ENCODE measurements around the gene OR52L1. TPM values are rescaled to one million over a fixed set of nuclear protein-coding genes. Genes with fewer than 3 reads are reported as not detected.

The OR52L1 gene
- total and polyA plus RNA-seq, 10 donors = not detected

DNA sequence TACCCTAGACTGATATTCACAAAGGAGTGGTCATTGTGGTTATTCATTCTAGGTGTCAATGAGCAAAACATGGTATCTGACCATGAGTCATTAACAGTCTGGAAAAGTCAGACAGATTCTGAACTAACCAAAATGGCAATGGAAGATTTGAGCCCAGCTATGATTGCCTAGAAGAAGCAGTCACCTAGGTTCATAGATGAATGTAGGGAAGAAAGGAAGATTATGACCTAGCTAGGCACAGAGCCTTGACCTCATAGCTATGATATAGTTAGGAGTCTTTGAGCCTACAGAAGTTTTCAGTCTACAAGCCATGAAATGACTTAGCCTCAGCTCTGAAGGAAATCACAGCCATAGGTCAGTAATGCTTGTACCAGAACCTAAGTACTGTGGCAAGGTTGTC is 19.6 kb upstream of the OR52L1 start:
- Histone ChIP-seq H3K27me3 (replicated peaks in 1 of 7) (peaks cover 0 to 4% (median 0%) of the 10 kb centered on the region in 7 donors), H3K4me3 (no peak overlapping the region), H3K4me1 (no peaks in the 10 kb centered on the region), H3K9me3 (no peaks in the 10 kb centered on the region), H3K36me3 (no peaks in the 10 kb centered on the region), H3K27ac (no peak overlapping the region)
- intact Hi-C loops (cut with DNase I; ENCODE audit: low total_unique reads) = no loop called here
- TF ChIP-seq POLR2AphosphoS5 (IDR thresholded peaks at IDR 0.05) (no peak), CTCF (IDR thresholded peaks at IDR 0.05 in 8 of 11, conservative IDR thresholded peaks at IDR 0.05 in 3 of 11) (no peak), POLR2A (IDR thresholded peaks at IDR 0.05) (no peak)
- no peak for DNase-seq

DNA sequence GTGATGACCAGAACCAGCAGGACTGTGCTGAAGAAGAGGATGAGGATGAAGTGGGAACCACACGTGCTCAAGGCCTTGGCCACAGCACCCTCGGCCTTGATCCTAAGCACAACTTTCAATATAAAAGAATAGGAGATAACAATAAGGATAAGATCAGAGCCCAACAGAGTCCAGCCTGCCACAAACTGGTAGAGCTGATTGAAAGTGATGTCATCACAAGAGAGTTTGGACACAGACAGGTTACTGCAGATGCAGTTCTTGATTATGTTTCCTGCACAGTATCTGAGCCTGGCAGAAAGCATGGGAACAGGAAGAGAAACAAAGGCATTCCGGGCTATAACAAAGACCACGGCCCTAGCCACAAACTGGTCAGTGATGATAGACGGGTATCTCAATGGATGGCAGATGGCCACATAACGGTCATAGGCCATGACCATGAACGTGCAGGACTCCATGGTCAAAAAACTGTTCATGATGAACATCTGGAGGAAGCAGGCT is 15.5 kb upstream of the OR52L1 start:
- TF ChIP-seq CTCF (IDR thresholded peaks at IDR 0.05 in 8 of 11, conservative IDR thresholded peaks at IDR 0.05 in 3 of 11) (no peak), POLR2A (IDR thresholded peaks at IDR 0.05) (no peak), POLR2AphosphoS5 (IDR thresholded peaks at IDR 0.05) (no peak)
- WGBS, 5 donors = 45 to 55% (median 54%) methylated on average over 7 of the region's 7 CpGs
- DNase-seq = no peak
- Histone ChIP-seq H3K4me3 (no peak overlapping the region), H3K4me1 (no peaks in the 10 kb centered on the region), H3K36me3 (no peaks in the 10 kb centered on the region), H3K27me3 (replicated peaks in 1 of 7) (peaks cover 0 to 9% (median 0%) of the 10 kb centered on the region in 7 donors), H3K27ac (no peak overlapping the region), H3K9me3 (no peaks in the 10 kb centered on the region)
- intact Hi-C loops (cut with DNase I; ENCODE audit: low total_unique reads) = no loop called here

DNA sequence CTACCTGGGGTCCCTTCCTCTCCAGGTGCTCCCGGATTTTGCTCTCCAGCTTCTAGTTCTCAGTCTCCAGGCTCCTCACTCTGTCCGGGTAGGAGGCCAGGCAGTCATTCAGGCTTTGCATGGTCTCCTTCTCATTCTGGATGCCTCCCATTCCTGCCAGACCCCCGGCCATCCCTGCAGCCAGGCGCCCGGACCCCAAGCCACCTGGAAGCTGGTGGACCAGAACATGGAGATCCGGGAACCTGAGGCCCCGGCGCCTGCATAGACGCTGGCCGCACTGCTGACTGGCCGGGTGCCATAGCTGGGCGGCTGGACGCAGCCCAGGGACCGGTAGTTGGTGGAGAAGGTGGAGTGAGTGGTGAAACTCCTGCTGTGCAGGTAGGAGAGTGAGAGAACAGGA is 8.0 kb upstream of the OR52L1 start:
- no peak overlapping the region for H3K4me3 ChIP-seq
- H3K9me3 ChIP-seq = no peaks in the 10 kb centered on the region
- intact Hi-C loops (cut with DNase I; ENCODE audit: low total_unique reads) = no loop called here
- peaks cover 0 to 9% (median 0%) of the 10 kb centered on the region in 7 donors for H3K27me3 ChIP-seq (replicated peaks in 1 of 7)
- no peak for DNase-seq
- no peaks in the 10 kb centered on the region for H3K36me3 ChIP-seq
- WGBS, 5 donors = 79 to 89% (median 86%) methylated on average over 14 of the region's 14 CpGs
- H3K27ac ChIP-seq = no peak overlapping the region
- no peaks in the 10 kb centered on the region for H3K4me1 ChIP-seq
- TF ChIP-seq POLR2A (IDR thresholded peaks at IDR 0.05) = no peak
- TF ChIP-seq POLR2AphosphoS5 (IDR thresholded peaks at IDR 0.05) = no peak
- no peak for TF ChIP-seq CTCF (IDR thresholded peaks at IDR 0.05 in 8 of 11, conservative IDR thresholded peaks at IDR 0.05 in 3 of 11)

DNA sequence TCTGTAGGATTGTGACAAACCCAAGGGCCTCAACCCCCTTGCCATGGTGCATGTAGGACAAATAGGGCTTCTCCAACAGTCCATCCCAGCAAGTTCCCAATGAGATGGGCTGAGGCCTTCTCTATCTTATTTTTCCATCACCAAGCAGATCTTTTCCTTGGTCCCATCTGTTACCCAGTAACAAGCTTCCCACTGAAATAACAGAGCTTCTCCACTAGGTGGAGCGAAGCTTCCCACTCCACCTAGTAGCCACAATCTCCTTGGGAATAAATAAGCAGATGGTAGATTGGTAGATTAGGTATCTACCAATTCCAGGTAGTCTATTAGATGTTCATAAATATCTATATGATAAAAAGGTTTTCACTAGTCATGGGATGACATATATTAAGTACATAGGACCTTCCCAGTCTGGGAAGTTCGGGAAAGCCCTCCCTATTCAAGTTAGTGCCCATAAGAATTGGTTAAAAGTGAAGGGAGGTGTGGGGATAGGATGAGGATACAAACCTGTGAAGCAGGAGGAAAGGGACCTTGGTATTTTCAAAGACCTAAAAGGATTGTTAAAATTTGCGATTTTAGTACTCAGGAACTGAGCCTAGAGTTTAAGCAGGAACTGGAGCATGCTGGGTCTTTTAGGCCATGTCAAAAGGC is 5.9 kb upstream of the OR52L1 start:
- TF ChIP-seq POLR2AphosphoS5 (IDR thresholded peaks at IDR 0.05) (no peak), POLR2A (IDR thresholded peaks at IDR 0.05) (no peak), CTCF (IDR thresholded peaks at IDR 0.05 in 8 of 11, conservative IDR thresholded peaks at IDR 0.05 in 3 of 11) (peak in 7 of 11 experiments; percentile 14 to 55 (median 43))
- no peak overlapping the region for H3K4me3 ChIP-seq
- no peaks in the 10 kb centered on the region for H3K36me3 ChIP-seq
- H3K9me3 ChIP-seq = no peaks in the 10 kb centered on the region
- H3K4me1 ChIP-seq = no peaks in the 10 kb centered on the region
- H3K27ac ChIP-seq = no peak overlapping the region
- no peak for DNase-seq
- peaks cover 0 to 8% (median 0%) of the 10 kb centered on the region in 7 donors for H3K27me3 ChIP-seq (replicated peaks in 1 of 7)
- intact Hi-C loops (cut with DNase I; ENCODE audit: low total_unique reads) = no loop called here
- 55 to 62% (median 59%) methylated on average over 3 of the region's 3 CpGs for WGBS, 5 donors
